Measurements from ENCODE around the gene BMP6. TPM values are rescaled to one million over a fixed set of nuclear protein-coding genes. Genes with fewer than 3 reads are reported as not detected.

Gene BMP6
- polyA plus RNA-seq, 2 of the 4 experiments (the other 2 are of a cell fraction) = 8.4 to 23.0 TPM

GRCh38 chr6:7836371-7837026 lies 110.6 kb downstream of the BMP6 start:
- WGBS (ENCODE audit: missing lambda C conversion rate) = 92% methylated on average over 4 of the region's 4 CpGs

DNA sequence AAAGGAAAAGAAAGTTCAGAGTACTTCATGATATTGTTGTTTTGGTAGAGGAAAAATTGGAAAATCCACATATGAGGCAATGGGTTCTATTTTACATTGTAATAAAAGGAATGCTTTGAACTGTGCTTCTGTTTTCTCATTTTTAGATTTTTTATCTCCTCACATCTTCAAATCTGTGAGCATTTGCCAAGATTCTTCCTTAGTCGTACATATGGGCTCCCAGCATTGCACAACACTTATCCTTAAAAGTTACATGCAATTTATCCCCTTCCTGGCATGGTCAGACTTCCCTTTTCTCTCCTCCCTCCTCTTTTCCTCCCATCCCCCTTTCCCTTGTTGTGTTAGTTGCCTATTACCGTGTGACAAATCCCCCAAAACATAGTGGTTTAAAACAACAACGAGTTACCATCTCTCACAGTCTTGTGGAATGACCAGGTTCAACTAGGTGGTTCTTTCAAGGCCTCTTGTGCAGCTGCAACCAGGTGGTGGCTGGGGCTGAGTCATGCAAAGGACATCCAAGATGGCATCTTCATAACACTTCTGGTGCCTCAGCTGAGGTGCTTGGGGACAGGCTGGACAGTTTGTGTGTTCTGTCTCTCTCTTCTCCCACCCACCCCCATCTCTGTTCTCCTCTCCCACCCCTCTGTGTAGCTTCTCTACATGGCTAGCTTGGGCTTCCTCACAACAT lies 116.0 kb downstream of the BMP6 start:
- Histone ChIP-seq H3K27ac (no peak overlapping the region), H3K4me1 (no peaks in the 10 kb centered on the region), H3K9me3 (no peaks in the 10 kb centered on the region), H3K4me3 (no peak overlapping the region), H3K4me2 (no peak overlapping the region)
- ChIA-PET CTCF (interaction anchor here (1.4 kb wide), 1 partner anchor 111 kb away, joined by 3 read pairs; no protein-coding TSS in a partner anchor), POLR2A (no interaction called here)
- no peak for FAIRE-seq
- 56% methylated on average over 3 of the region's 3 CpGs for WGBS (ENCODE audit: missing lambda C conversion rate)
- DNase-seq (ENCODE audit: low read depth in 1 of 2, low spot score in 1 of 2) = no peak
- TF ChIP-seq ZFP36 (IDR thresholded peaks at IDR 0.05; ENCODE audit: borderline replicate concordance, partially characterized antibody) = no peak
- TF ChIP-seq MAZ (IDR thresholded peaks at IDR 0.05; ENCODE audit: borderline replicate concordance, low read depth, low read length) = no peak
- TF ChIP-seq CBX8 (IDR thresholded peaks at IDR 0.05) = no peak
- TF ChIP-seq HEYL (CRISPR knock-in tag; IDR thresholded peaks at IDR 0.05) = no peak
- TF ChIP-seq CHD2 (IDR thresholded peaks at IDR 0.05; ENCODE audit: low read length, partially characterized antibody) = no peak
- TF ChIP-seq TP53 (CRISPR knock-in tag; IDR thresholded peaks at IDR 0.05) = no peak
- no peak for TF ChIP-seq CTCF (IDR thresholded peaks at IDR 0.05)
- no peak for TF ChIP-seq RFX5 (IDR thresholded peaks at IDR 0.05)
- TF ChIP-seq, protein P1, sequence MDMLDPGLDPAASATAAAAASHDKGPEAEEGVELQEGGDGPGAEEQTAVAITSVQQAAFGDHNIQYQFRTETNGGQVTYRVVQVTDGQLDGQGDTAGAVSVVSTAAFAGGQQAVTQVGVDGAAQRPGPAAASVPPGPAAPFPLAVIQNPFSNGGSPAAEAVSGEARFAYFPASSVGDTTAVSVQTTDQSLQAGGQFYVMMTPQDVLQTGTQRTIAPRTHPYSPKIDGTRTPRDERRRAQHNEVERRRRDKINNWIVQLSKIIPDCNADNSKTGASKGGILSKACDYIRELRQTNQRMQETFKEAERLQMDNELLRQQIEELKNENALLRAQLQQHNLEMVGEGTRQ (IDR thresholded peaks at IDR 0.05) = no peak
- no peak for TF ChIP-seq MAFK (IDR thresholded peaks at IDR 0.05; ENCODE audit: partially characterized antibody)
- TF ChIP-seq, protein P2, sequence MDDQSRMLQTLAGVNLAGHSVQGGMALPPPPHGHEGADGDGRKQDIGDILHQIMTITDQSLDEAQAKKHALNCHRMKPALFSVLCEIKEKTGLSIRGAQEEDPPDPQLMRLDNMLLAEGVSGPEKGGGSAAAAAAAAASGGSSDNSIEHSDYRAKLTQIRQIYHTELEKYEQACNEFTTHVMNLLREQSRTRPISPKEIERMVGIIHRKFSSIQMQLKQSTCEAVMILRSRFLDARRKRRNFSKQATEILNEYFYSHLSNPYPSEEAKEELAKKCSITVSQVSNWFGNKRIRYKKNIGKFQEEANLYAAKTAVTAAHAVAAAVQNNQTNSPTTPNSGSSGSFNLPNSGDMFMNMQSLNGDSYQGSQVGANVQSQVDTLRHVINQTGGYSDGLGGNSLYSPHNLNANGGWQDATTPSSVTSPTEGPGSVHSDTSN (IDR thresholded peaks at IDR 0.05) = no peak
- no peak for ATAC-seq

More at GRCh38 chr6:7836371-7837026, 110.6 kb downstream of the BMP6 start:
- POLR2A ChIA-PET = no interaction called here
- ATAC-seq (no peak), FAIRE-seq (no peak), DNase-seq (ENCODE audit: low read depth in 1 of 2, low spot score in 1 of 2) (no peak)
- Histone ChIP-seq H3K9me3 (no peaks in the 10 kb centered on the region), H3K4me3 (no peak overlapping the region), H3K4me1 (no peaks in the 10 kb centered on the region), H3K27ac (no peak overlapping the region), H3K4me2 (no peak overlapping the region)
- no peak for TF ChIP-seq MYC (IDR thresholded peaks at IDR 0.05; ENCODE audit: borderline replicate concordance, low read length)
- TF ChIP-seq NFE2L2 (conservative IDR thresholded peaks at IDR 0.05; ENCODE audit: low read length) = no peak
- no peak for TF ChIP-seq CBX2 (IDR thresholded peaks at IDR 0.05; ENCODE audit: borderline replicate concordance, low read depth)
- no peak for TF ChIP-seq HOXA7 (CRISPR knock-in tag; IDR thresholded peaks at IDR 0.05)
- no peak for TF ChIP-seq CBX8 (IDR thresholded peaks at IDR 0.05)
- TF ChIP-seq CHD4 (IDR thresholded peaks at IDR 0.05; ENCODE audit: borderline replicate concordance) = no peak
- no peak for TF ChIP-seq PHF8 (IDR thresholded peaks at IDR 0.05; ENCODE audit: borderline replicate concordance, low read depth)
- no peak for TF ChIP-seq REST (IDR thresholded peaks at IDR 0.05)
- TF ChIP-seq CEBPB (IDR thresholded peaks at IDR 0.05) = no peak
- TF ChIP-seq HEYL (CRISPR knock-in tag; IDR thresholded peaks at IDR 0.05) = no peak
- no peak for TF ChIP-seq ATOH8 (CRISPR knock-in tag; IDR thresholded peaks at IDR 0.05; ENCODE audit: low read depth)
- TF ChIP-seq GATA3 (IDR thresholded peaks at IDR 0.05; ENCODE audit: borderline replicate concordance) = no peak
- CTCF ChIA-PET = no interaction called here
